Chondrocyte (in vitro differentiated cells): ENCODE data around the gene PADI2. TPM values are rescaled to one million over a fixed set of nuclear protein-coding genes. Genes with fewer than 3 reads are reported as not detected.

Experiments used
- DNase-seq: peaks from one replicate; pipeline ENCODE4 v3.0.0; 2021; ENCODE audit warnings: mixed read lengths, low spot score
- H3K27ac Mint-ChIP-seq: one replicate; pipeline ENCODE4 v1.8.0; 2021; ENCODE audit warnings: mild to moderate bottlenecking, moderate library complexity, mixed read lengths; ENCODE audit not compliant: unreplicated experiment
- H3K27me3 Mint-ChIP-seq: 2 replicates; pipeline ENCODE4 v1.8.0; 2021; ENCODE audit warnings: low read depth, mixed read lengths
- H3K36me3 Mint-ChIP-seq: 2 replicates; pipeline ENCODE4 v1.8.0; 2021; ENCODE audit warnings: low read depth, mixed read lengths
- H3K4me1 Mint-ChIP-seq: 2 replicates; pipeline ENCODE4 v1.8.0; 2021; ENCODE audit warnings: low read depth, mild to moderate bottlenecking, mixed read lengths
- H3K4me3 Mint-ChIP-seq: one replicate; pipeline ENCODE4 v1.8.0; 2021; ENCODE audit warnings: mild to moderate bottlenecking, moderate library complexity, mixed read lengths; ENCODE audit not compliant: unreplicated experiment
- H3K9me3 Mint-ChIP-seq: 2 replicates; pipeline ENCODE4 v1.8.0; 2021; ENCODE audit warnings: low read depth, mixed read lengths
- CTCF ChIP-seq: fragments of 200-600 bp; sonication (generic); IDR thresholded peaks from 2 replicates; pipeline ENCODE4 v1.5.0; 2021; ENCODE audit warnings: antibody characterized with exemption, mild to moderate bottlenecking, moderate library complexity
- total RNA-seq: library from RNA; stranded (reverse); gene quantifications from 3 replicates; pipeline ENCODE4 v1.2.1, GENCODE V29; 2021

Gene PADI2
- total RNA-seq, 1 donor from 2014 or later, result 74.9 TPM

GRCh38 chr1:17023573-17023972 is 95.7 kb downstream of the PADI2 start:
- H3K4me1 Mint-ChIP-seq, result peaks cover 6% of the 10 kb centered on the region
- peak; percentile 21 for TF ChIP-seq CTCF
- DNase-seq, result no peak
- H3K27ac Mint-ChIP-seq, result no peak overlapping the region
- no peaks in the 10 kb centered on the region for H3K27me3 Mint-ChIP-seq
- no peak overlapping the region for H3K4me3 Mint-ChIP-seq
- no peaks in the 10 kb centered on the region for H3K9me3 Mint-ChIP-seq
- peaks cover 46% of the 10 kb centered on the region for H3K36me3 Mint-ChIP-seq

GRCh38 chr1:17023102-17023501 is 96.1 kb downstream of the PADI2 start:
- Mint-ChIP-seq H3K9me3 (no peaks in the 10 kb centered on the region), H3K27me3 (no peaks in the 10 kb centered on the region), H3K27ac (no peak overlapping the region), H3K36me3 (peaks cover 43% of the 10 kb centered on the region), H3K4me3 (no peak overlapping the region), H3K4me1 (peaks cover 6% of the 10 kb centered on the region)
- no peak for TF ChIP-seq CTCF
- DNase-seq, result no peak

GRCh38 chr1:17021896-17022295 is 97.4 kb downstream of the PADI2 start:
- H3K4me1 Mint-ChIP-seq, result no peaks in the 10 kb centered on the region
- no peaks in the 10 kb centered on the region for H3K9me3 Mint-ChIP-seq
- no peak overlapping the region for H3K4me3 Mint-ChIP-seq
- DNase-seq, result no peak
- no peaks in the 10 kb centered on the region for H3K27me3 Mint-ChIP-seq
- no peak for TF ChIP-seq CTCF
- no peak overlapping the region for H3K27ac Mint-ChIP-seq
- H3K36me3 Mint-ChIP-seq, result peaks cover 36% of the 10 kb centered on the region

- TF ChIP-seq CTCF, result no peak
- peaks cover 36% of the 10 kb centered on the region for H3K36me3 Mint-ChIP-seq
- no peak overlapping the region for H3K4me3 Mint-ChIP-seq
These were observed 98.7 kb downstream of the PADI2 start for GRCh38 chr1:17020502-17020901.

GRCh38 chr1:17018849-17019248 is 100.4 kb downstream of the PADI2 start:
- DNase-seq, result no peak
- no peak overlapping the region for H3K27ac Mint-ChIP-seq
- H3K4me3 Mint-ChIP-seq, result no peak overlapping the region
- peaks cover 25% of the 10 kb centered on the region for H3K4me1 Mint-ChIP-seq
- peaks cover 29% of the 10 kb centered on the region for H3K36me3 Mint-ChIP-seq
- no peaks in the 10 kb centered on the region for H3K27me3 Mint-ChIP-seq
- TF ChIP-seq CTCF, result no peak
- no peaks in the 10 kb centered on the region for H3K9me3 Mint-ChIP-seq

More at GRCh38 chr1:17020502-17020901, 98.7 kb downstream of the PADI2 start:
- Mint-ChIP-seq H3K27me3 (no peaks in the 10 kb centered on the region), H3K9me3 (no peaks in the 10 kb centered on the region), H3K4me1 (peaks cover 12% of the 10 kb centered on the region), H3K27ac (no peak overlapping the region)
- DNase-seq, result no peak
